Panc1 (cell line): ENCODE measurements around the gene GDF2.

Experiments used
- CTCF ChIP-seq: fragments of 450-650 bp; IDR thresholded peaks from 2 replicates; pipeline ENCODE4 v1.5.1; 2017; ENCODE audit warnings: mild to moderate bottlenecking
- POLR2AphosphoS5 ChIP-seq: IDR thresholded peaks from 2 replicates; pipeline ENCODE4 v1.6.1; 2012; ENCODE audit warnings: mild to moderate bottlenecking, low read depth, low read length, moderate library complexity
- REST ChIP-seq, 2 experiments: IDR thresholded peaks; 2 replicates each; pipeline ENCODE4 v1.6.1; 2011 to 2012; ENCODE audit warnings: low read depth in 2 of 2, control low read depth in 1 of 2, low read length in 1 of 2, mild to moderate bottlenecking in 1 of 2, moderate library complexity in 1 of 2; ENCODE audit not compliant: insufficient read depth in 1 of 2
- TCF7L2 ChIP-seq: IDR thresholded peaks from 2 replicates; pipeline ENCODE4 v1.6.1; 2011; ENCODE audit warnings: mild to moderate bottlenecking, low read depth, low read length, inconsistent platforms

GRCh38 chr10:47366731-47367460 is 44.6 kb downstream of the GDF2 start:
- TF ChIP-seq CTCF (no peak), TCF7L2 (no peak), REST (IDR thresholded peaks at IDR 0.05; ENCODE audit: insufficient read depth in 1 of 2, low read depth in 2 of 2, low read length in 1 of 2) (no peak), POLR2AphosphoS5 (no peak)
